Measurements from ENCODE around the gene SHROOM2. TPM values are rescaled to one million over a fixed set of nuclear protein-coding genes. Genes with fewer than 3 reads are reported as not detected.

SHROOM2 gene
- polyA plus RNA-seq, 1 experiment, result 1.1 TPM

- TF ChIP-seq CTCF (IDR thresholded peaks at IDR 0.05; ENCODE audit: insufficient read depth, low read depth, low read length), result no peak
- Histone ChIP-seq H3K4me3 (ENCODE audit: low read depth, low read length) (no peak overlapping the region), H3K36me3 (ENCODE audit: control insufficient read depth, insufficient read depth, low read length) (no peaks in the 10 kb centered on the region), H3K27me3 (ENCODE audit: control insufficient read depth, insufficient read depth, low read length) (no peaks in the 10 kb centered on the region)
- ChIA-PET CTCF (no interaction called here), POLR2A (no interaction called here)
- peak; percentile 37 for DNase-seq (ENCODE audit: low read depth)
Observed at GRCh38 chrX:9847071-9847470, 60.8 kb downstream of the SHROOM2 start.

DNA sequence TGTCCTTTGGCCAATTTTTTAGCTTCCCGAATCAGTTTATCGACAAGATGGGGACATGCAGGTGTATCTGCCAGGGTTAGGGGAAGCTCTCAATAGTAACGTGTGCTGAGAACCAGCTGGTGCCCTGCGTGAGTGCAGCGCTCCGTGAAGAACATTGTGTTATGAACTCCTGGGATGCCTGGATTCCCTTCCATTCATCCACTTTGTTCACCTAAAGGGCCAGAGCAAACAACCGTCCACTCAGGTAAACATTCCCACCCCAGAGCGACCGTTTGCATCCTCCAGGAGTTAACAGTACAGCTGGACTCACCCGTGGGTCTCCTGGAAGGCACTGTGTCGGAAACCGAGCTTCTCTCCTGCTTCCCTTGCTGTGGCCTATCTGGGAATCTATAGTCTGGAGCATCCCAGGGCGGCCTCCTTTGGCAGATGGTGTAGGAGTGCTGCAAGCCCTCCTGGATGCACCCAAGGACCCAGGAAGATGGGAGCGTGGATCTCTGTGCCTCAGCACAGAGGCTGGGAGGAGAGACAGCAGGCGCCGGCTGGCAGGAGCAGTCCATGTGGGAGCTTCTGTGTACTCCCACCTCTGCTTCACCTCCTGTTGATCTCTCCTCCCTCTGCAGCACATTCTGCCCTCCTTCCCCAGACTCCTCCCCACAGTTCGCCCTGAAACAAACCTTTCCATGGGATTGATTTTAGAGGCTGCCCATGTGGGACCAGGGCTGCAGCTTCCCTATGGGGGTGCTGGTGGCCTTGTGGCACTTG lies 62.7 kb downstream of the SHROOM2 start:
- no peaks in the 10 kb centered on the region for H3K27me3 ChIP-seq (ENCODE audit: control insufficient read depth, insufficient read depth, low read length)
- CTCF ChIA-PET, result interaction anchor here (1.2 kb wide), 1 partner anchor 11 kb away, joined by 3 read pairs; no protein-coding TSS in a partner anchor
- POLR2A ChIA-PET, result no interaction called here
- H3K4me3 ChIP-seq (ENCODE audit: low read depth, low read length), result no peak overlapping the region
- no peak for TF ChIP-seq CTCF (IDR thresholded peaks at IDR 0.05; ENCODE audit: insufficient read depth, low read depth, low read length)
- no peaks in the 10 kb centered on the region for H3K36me3 ChIP-seq (ENCODE audit: control insufficient read depth, insufficient read depth, low read length)
- DNase-seq (ENCODE audit: low read depth), result no peak

DNA sequence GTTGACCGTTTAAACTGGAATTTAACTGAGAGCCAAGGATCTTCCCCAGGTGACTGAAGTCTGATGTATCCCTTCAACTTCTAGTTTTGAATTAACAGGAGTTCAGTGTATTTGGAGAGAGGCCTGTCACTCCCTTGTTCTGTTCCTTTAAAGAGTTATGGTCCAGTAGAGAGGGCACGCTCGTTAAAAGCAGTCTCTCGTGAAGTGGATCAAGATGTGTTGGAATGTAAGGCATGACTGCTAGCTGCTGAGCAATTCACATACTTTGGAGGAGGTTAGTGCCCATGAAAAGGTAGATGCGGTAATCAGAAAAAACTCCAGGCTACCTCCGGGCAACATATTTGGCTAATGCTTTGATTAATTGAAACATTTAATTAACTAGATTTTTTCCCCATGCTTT lies 65.7 kb downstream of the SHROOM2 start:
- no peak for TF ChIP-seq CTCF (IDR thresholded peaks at IDR 0.05; ENCODE audit: insufficient read depth, low read depth, low read length)
- POLR2A ChIA-PET, result no interaction called here
- no peak for DNase-seq (ENCODE audit: low read depth)
- CTCF ChIA-PET, result interaction anchor here (1.4 kb wide), 1 partner anchor 268 kb away, joined by 4 read pairs; no protein-coding TSS in a partner anchor
- Histone ChIP-seq H3K4me3 (ENCODE audit: low read depth, low read length) (no peak overlapping the region), H3K27me3 (ENCODE audit: control insufficient read depth, insufficient read depth, low read length) (0 out of 2 replicates have a peak, but pooled peaks cover 2% of the 10 kb centered on the region), H3K36me3 (ENCODE audit: control insufficient read depth, insufficient read depth, low read length) (no peaks in the 10 kb centered on the region)

DNA sequence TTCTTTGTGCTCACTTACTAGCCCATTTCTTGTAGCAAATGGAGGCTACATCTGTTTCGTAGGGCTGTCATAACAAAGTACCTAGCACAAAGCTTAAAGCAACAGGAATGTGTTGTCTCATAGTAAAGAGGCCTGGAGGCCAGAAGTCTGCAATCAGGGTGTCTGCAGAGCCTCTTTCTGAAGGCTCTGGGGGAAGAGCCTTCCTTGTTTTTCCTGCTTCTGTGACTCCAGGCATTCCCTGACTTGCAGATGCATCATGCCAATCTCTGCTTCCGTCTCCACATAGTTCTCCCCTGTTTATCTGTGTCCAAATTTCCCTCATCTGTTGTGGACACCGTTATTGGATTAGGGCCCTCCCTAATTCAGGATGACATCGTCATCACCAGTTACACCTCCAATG lies 67.1 kb downstream of the SHROOM2 start:
- ChIA-PET CTCF (no interaction called here), POLR2A (no interaction called here)
- no peak for TF ChIP-seq CTCF (IDR thresholded peaks at IDR 0.05; ENCODE audit: insufficient read depth, low read depth, low read length)

GRCh38 chrX:9855561-9856283 lies 69.5 kb downstream of the SHROOM2 start:
- POLR2A ChIA-PET, result no interaction called here
- TF ChIP-seq CTCF (IDR thresholded peaks at IDR 0.05; ENCODE audit: insufficient read depth, low read depth, low read length), result no peak
- H3K27me3 ChIP-seq (ENCODE audit: control insufficient read depth, insufficient read depth, low read length), result 0 out of 2 replicates have a peak, but pooled peaks cover 2% of the 10 kb centered on the region
- CTCF ChIA-PET, result no interaction called here
- H3K36me3 ChIP-seq (ENCODE audit: control insufficient read depth, insufficient read depth, low read length), result no peaks in the 10 kb centered on the region
- H3K4me3 ChIP-seq (ENCODE audit: low read depth, low read length), result no peak overlapping the region
- no peak for DNase-seq (ENCODE audit: low read depth)

More for the DNA sequence above, 67.1 kb downstream of the SHROOM2 start:
- 0 out of 2 replicates have a peak, but pooled peaks cover 2% of the 10 kb centered on the region for H3K27me3 ChIP-seq (ENCODE audit: control insufficient read depth, insufficient read depth, low read length)
- no peaks in the 10 kb centered on the region for H3K36me3 ChIP-seq (ENCODE audit: control insufficient read depth, insufficient read depth, low read length)
- no peak for DNase-seq (ENCODE audit: low read depth)
- no peak overlapping the region for H3K4me3 ChIP-seq (ENCODE audit: low read depth, low read length)
